Frontal cortex (tissue), 4 donors: ENCODE measurements around the gene FOSB. TPM values are rescaled to one million over a fixed set of nuclear protein-coding genes. Genes with fewer than 3 reads are reported as not detected.
A peak's percentile ranks its signal among the peaks of the same experiment; 100 is the strongest.
"Not testable (repeated sequence)": the region's sequence is repeated elsewhere in the genome, so short reads cannot be mapped to it uniquely, and the experiment has no call there.

Experiments
- DNase-seq, 2 donors: peaks; one replicate each; pipeline ENCODE4 v3.0.0; 2012; ENCODE audit warnings: low spot score in 2 of 2
- FAIRE-seq: peaks from 2 replicates; lab custom pipeline; 2012; peaks lifted over from hg19 to GRCh38; lab: Jason Lieb, UNC
- total RNA-seq: library from RNA; depleted of rRNA; stranded (reverse); fragments of >200 nt; gene quantifications from one replicate; pipeline ENCODE4 v1.2.3, GENCODE V29; 2014
- donor health status: control.
- donor health status: control.
- donor health status: control.

The FOSB gene
- 2.0 TPM for total RNA-seq

DNA sequence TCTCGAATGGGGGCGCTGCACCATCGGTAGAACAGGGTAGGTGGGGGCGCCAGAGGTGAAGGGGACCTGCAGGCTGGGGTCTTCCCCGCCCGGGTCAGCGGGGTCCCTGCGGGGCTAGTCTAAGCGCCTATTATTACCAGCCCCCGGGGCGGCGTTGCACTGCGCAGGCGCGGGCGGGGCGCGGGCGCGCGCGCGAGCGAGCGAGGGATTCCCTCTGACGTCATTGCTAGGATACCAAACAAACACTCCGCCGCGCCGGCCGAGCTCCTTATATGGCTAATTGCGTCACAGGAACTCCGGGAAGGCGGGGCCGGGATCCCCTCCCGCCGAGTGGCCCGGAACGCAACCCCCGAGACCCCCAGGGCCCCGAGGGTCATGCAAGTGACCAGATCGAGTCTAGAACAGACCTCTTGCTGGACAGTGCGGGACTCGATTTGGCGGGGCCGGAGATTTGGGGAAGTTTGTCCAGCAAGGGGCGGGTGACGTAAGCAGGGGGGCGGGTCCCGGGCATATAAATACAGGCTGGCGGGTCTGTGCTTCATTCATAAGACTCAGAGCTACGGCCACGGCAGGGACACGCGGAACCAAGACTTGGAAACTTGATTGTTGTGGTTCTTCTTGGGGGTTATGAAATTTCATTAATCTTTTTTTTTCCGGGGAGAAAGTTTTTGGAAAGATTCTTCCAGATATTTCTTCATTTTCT lies at the start of gene FOSB:
Gene FOSB (plus strand): TSS at position 541 of the 703 bp plus-strand sequence. CDS start 591 bp downstream, outside the sequence.
- FAIRE-seq (no peak), DNase-seq (peak; percentile 97 to 99)

DNA sequence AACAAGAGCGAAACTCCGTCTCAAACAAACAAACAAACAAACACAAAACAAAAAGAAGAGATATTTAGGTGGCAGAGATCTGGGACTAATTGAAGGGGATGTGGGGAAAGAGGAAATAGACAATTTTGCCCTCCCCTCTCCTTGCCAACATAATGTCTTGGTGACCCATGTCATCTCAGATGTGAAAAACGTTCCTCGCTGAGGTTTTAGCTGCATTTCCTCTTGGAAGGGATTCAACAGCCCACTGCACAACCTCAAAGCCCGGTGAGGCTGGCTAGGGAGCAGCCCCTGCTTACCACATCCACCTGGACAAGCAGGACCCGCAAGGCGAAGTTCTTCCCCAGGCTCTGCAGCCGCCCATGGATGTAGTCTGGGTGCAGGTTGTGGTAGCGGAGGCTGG lies 49.0 kb upstream of the FOSB start:
- FAIRE-seq: no peak
- DNase-seq: peak in 1 of 2 donors; percentile 3

DNA sequence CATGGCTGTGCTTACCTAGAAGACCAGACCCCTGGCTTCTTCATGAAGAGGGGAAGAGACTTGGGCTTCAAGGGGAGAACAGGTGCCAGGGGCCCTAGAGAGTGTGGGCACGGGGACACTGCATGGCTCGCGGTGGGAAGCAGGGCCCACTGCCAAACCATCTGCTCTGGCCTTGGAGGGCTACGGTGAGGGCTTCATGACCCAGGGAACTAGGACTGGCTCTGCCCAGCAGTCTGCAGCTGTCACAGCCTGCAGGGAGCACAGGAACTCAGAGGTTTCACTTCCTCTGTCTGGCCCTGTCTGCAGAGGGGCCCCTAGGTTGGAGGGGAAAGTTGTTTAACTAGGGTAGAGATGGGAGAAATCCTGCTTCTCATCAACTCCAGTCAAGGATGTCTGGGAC lies 48.4 kb upstream of the FOSB start:
- no peak for FAIRE-seq
- DNase-seq: no peak

DNA sequence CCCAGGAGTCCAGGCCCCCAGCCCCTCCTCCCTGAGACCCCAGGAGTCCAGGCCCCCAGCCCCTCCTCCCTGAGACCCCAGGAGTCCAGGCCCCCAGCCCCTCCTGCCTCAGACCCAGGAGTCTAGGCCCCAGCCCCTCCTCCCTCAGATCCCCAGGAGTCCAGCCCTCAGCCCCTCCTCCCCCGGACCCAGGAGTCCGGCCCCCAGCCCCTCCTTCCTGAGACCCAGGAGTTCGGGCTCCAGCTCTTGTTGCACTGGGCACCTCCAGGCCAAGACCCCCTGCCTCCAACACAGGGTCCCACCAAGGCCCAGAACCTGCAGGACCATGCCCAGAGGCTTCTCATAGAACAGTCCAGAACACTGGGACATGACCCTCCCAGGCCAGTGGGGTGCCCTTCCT lies 47.9 kb upstream of the FOSB start:
- no peak for FAIRE-seq
- DNase-seq: no peak

DNA sequence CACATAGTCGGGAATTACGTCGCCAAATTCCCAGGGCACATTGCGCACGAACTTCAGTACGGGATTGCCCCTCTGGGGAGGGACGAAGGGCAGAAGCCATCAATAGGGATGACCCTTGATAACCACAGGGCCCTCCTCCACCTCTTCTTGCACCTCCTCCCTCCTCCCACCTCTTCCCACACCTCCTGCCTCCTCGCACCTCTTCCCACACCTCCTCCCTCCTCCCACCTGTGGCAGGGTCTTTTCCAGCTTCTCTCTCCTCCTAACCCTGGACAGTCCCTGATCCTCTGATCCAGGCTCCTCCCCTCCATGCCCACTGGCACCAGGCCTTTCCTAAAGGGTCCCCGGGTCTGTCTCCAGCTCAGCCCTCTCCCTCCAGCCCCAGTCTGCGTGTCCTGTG lies 47.4 kb upstream of the FOSB start:
- FAIRE-seq: no peak
- no peak for DNase-seq

DNA sequence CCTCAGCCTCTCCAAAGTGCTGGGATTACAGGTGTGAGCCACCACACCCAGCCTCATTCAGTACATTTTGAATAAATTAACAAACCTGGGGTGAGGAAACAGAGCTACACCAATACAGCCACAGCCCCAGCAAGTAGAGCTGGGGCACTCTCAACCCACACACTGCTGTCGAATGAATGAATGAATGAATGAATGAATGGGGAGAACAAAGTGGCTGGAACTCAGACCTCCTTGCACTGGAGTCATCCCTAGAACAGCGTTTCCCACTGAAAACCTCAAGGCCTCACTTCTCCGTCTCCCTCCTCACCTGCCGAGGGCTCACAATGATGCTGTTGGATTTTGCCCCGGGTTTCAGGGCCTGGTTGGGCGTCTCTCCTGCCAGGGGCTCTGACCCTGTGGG lies 46.9 kb upstream of the FOSB start:
- DNase-seq: no peak
- no peak for FAIRE-seq

DNA sequence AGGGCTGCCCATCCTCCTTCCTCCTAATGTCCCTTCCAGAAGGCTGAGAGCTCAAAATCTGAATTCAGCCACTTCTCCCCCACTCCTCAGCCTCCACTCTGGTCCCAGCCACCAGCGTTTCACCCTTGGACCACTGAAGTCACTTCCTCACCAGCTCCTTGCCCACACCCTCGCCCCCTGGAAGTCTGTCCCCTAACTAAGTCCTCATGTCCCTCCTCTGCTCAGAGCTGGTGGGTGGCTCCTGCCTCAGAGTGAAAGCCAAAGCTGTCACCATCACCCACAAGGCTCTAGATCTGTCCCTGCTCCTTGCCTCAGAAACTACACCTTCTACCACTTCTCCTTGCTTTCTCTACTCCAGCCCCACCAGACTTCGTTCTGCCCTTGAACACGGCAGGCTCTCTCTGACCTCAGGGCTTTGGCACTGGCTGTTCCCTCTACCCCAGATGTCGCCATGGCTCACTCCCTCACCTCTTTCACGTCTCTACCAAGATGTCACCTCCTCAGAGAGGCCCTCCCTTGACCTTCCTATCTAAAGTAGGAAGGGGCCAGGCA lies 45.8 kb upstream of the FOSB start:
- DNase-seq (no peak), FAIRE-seq (no peak)

DNA sequence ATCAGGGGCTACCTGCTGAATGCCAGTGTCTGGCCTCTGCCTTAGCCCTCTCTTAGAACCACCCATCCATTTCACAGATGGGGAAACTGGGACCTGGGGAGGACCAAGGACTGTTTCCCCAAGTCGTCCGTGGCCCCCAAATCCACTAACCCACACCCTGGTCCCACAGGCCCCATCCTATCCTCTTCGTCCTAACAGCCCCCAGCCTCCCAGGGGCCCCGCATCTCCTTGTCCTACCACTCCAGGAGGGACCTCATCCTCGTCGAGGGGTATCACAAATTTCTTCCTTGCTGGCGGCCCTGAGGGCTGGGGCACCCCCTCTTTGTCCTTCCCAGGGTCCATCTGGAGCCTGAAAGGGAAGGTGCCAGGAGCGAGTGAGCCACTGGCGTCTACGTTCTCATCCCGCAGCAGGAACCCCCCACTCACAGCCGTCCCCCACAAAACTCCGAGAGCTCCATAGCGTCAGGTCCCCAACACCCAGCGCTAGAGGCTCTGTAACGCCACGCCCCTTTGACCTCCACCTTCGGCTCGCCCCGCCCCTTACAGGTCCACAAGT lies 44.7 kb upstream of the FOSB start:
- DNase-seq: no peak
- no peak for FAIRE-seq

DNA sequence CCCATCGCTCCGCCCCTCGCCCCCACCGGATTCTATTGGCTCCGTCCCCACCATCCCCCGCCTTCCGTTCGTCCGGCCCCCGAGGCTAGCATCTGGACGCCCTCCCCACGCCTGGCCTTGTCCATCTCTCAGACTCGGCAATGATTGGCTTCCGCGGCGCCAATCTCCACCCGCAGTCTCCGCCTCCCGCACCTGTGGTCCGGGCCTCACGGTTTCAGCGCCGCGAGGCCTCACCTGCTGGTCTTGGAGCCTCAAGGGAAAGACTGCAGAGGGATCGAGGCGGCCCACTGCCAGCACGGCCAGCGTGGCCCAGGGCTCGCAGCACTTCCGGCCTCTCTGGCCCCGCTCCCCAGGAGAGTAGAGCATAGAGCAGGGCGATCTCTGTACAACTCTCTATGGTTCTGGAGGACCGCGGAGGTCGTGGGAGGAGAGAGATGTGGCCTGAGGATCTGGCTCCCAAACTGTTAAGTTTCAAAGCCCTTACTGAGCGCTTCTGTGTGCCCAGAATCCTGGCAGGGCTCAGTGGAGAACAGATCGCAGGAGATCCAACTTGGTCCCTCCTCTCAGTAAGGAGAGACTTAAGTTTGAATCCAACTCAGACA lies 44.1 kb upstream of the FOSB start, which contains the start of gene ERCC1:
Gene ERCC1 (minus strand): TSS at position 329 of the 602 bp plus-strand sequence. CDS start 543 bp downstream, outside the sequence.
- no peak for FAIRE-seq
- peak; percentile 84 to 93 for DNase-seq

DNA sequence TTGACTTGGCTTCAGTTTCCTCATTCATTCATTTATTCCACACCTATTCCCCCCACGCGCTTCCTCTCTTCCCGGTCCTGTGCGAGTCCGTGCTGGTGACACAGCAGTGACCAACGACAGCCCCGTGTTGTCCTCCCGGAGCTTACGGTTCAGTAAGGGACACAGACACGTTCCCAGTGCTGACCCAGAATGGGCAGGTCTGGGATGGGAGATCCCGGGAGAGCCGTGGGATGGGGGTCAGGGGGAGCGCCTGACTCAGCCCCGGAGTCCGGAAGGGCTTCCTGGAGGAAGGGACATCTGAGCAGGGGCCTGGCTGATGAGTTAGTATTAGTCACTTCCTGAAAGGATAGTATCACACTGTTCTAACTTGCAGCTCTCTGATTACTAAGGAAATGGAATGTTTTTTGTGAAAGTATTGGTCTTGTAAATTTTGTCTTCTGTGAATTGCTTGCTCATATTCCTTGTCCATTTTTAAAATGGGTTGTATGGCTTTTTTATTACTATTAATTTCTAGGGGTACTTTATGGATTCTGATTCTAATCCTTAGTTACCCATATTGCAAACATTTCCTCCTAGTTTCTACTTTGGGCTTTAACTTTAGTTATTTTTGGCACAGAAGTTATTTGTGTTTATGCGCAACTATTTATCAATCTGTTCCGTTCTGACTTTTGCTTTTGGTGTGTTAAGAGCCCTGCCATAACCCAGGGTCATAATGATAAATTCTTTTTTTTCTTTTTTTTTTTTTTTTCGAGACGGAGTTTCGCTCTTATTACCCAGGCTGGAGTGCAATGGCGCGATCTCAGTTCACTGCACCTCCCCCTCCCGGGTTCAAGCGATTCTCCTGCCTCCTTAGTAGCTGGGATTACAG lies 43.4 kb upstream of the FOSB start:
- DNase-seq (peak in 1 of 2 donors; percentile 60), FAIRE-seq (no peak)

DNA sequence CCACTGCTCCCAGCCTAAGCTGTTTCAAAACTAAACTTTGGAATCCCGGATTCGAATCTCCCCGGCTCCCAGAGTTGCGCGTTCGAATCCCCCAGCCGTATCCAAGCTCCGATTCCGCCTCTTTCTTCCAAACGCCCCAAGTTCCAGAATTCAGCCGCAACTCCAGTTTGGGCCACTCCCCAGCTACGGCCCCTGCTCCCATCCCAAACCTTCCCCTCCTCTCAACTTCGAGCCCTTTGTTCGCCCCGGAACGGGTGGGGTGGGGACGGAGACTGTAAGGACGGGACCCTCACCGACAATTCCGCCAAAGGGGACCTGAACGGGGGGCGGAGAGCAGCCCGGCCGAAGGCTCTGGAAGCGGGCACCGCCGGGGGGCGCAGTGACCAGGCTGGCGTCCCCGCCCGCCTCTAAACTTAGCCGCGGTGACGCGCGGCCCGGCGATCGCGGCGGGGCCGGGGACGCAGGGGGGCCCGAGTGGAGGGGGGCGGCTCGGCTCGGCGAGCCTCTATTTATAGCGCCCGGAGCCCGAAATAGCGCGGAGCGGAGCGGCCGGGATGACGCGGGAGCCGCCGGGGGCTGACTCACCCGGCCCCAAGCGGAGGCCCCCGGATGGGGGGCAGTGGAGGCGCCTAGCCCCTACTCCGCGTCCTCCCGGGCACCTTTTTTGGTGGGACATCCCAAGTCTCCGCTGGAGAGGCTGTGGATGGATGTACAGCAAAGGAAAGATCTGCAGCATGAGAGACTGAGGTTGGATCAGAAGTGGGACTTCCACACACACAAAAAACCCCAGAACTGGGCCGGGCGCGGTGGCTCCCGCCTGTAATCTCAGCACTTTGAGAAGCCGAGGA lies 39.2 kb upstream of the FOSB start:
- no peak for FAIRE-seq
- DNase-seq: peak in 1 of 2 donors; percentile 83

DNA sequence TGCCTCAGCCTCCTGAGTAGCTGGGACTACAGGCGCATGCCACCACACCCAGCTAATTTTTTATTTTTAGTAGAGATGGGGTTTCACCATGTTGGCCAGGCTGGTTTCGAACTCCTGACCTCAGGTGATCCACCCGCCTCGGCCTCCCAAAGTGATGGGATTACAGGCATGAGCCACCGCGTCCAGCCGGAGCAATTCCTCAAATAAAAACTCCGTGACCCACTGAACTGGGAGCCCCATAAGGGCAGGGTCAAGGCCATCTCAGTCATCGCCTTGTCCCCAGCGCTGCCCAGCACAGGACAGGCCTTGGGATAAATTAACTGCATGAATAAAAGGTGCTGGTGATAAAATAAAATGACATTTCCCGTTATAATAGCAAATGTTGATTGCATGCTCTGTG lies 37.9 kb upstream of the FOSB start:
- not testable (repeated sequence) for DNase-seq, FAIRE-seq

DNA sequence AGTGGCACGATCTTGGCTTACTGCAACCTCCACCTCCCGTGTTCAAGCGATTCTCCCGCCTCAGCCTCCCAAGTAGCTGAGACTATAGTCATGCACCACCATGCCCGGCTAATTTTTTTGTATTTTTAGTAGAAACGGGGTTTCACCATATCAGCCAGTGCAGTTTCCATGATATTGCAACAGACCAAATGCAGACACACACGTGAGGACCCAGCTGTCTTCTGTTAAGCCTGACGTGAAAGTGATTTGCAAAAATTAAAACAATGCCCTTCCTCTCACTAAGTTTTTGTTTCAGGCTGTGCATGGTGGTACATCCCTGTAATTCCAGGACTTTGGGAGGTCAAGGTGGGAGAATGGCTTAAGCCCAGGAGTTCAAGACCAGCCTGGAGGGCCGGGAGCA lies 36.8 kb upstream of the FOSB start:
- FAIRE-seq, DNase-seq: not testable (repeated sequence)

DNA sequence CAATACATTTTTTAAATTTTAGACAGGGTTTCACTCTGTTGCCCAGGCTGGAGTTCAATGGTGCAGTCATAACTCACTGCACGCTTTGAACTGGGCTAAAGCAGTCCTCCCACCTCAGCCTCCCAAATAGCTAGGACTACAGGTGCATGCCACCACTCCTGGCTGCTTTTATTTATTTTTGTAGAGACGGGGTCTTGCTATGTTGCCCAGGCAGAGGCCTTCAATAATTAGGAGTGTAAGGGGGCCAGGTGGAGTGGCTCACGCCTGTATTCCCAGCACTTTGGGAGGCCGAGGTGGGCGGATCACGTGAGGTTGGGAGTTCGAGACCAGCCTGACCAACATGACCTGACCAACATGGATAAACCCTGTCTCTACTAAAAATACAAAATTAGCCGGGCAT lies 35.3 kb upstream of the FOSB start:
- FAIRE-seq, DNase-seq: not testable (repeated sequence)

DNA sequence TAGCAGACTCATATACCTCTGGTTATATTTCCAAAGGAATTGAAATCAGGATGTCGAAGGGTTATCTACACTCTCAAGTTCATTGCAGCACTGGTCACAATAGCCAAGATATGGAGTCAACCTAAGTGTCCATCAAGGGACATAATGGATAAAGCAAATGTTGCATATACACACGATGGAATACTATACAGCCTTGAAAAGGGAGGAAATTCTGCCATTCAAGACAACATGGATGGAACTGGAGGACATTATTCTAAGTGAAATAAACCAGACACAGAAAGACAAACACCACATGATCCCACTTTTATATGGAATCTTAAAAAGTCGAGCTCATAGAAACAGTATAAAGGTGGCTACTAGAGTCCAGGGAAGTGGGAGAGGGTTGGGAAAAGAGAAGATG lies 30.5 kb upstream of the FOSB start:
- FAIRE-seq: no peak

DNA sequence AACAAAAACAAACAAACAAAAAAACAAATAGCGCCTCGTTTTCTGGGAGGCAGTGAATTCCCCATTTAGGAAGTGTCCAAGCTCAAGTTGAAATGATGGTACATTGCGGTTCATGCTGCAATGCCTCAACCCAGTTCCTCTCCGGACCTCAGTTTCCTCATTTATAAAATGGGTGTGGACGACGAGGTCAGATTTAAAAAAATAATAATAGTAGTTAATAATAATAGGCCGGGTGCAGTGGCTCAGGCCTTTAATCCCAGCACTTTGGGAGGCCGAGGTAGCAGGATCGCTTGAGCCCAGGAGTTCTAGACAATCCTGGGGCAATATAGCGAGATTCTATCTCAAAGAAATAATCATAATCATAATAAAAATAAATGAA lies 28.6 kb upstream of the FOSB start:
- no peak for FAIRE-seq

More for the DNA sequence above, 30.5 kb upstream of the FOSB start:
- no peak for DNase-seq

DNA sequence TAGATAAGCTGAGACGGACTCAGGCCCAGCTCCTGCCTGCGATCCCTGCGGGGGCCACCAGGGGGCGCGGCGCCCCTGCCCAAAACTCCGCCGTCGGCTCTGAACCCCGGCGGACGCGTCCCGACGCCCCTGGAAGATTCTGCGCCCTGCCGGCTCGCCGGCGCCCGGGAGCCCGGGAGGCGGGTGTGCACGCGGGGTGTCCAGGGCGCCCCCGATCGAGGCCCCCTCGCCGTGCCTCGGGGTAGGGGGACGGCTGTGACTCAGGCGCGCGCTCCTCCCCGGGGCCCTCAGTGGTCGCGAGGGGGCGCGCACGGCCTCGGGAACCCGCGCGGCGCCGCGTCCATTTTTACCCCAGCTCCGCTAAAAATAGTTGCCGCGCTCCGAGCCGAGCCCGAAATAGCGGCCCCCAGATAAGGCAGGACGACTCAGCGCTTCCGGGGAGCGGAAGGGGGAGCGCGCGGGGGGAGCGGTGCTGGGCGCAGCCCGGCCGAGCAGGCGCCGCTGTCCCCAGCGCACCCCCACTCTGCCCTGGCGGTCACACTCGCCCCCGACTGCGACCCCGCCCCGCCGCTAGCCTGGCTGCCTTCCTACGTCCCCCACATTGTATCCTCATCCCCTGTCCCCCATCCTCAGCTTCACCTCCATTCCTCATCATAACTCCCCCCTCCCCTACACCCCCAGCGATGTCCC lies 28.1 kb upstream of the FOSB start:
- DNase-seq: peak; percentile 82 to 86
- FAIRE-seq: no peak

More for the DNA sequence above, 28.6 kb upstream of the FOSB start:
- no peak for DNase-seq

DNA sequence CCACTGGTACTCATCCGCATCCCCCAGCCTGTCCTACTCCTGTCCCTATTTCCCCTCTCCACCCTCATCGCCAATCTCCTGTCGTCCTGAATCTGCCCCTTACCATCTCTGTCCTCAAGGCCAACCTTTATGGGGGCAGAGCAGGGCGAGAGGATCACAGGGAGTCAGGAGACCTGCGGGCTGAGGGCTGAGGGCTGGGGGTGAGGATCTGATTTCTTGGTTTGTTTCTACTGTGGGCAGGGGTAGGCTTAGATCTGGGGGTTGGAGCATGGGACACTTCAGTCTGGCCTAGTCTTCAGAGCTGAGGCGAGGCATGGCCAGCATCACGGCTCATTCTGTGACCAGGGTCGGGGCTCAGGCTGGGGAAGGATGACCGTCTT lies 27.5 kb upstream of the FOSB start:
- no peak for DNase-seq

More for the DNA sequence above, 27.5 kb upstream of the FOSB start:
- FAIRE-seq: no peak
